ENCODE measurements around the gene CD84.
A peak's percentile ranks its signal among the peaks of the same experiment; 100 is the strongest.
"Not testable (repeated sequence)": the region's sequence is repeated elsewhere in the genome, so short reads cannot be mapped to it uniquely, and the experiment has no call there.

The CD84 gene

DNA sequence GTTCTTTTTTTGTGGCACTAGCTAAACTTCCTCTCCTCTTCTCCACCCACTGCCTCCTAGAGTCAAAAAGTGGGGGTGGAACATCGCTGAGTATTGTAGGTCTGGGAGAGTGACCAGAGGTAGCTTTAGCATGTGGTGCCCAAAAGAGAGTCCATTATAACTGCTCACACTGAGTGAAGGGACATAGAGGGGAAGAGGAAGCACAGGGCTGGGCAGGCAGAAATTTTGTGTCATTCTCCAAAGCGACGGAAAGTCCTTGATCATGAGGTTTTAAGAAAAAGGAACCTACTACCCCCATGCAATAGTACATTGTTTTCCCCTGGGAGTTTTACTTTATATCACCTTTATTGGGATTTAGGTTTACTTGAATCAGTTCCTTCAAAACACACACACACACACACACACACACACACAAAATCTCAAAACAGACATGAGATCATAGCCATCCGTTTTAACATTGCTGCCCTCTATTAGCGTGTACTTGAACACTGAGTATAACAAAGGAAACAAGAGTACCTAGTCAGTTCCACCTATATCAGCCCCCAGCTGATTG is 4.1 kb downstream of the CD84 start:
- DNase-seq (ENCODE audit: low spot score): peak; percentile 67

DNA sequence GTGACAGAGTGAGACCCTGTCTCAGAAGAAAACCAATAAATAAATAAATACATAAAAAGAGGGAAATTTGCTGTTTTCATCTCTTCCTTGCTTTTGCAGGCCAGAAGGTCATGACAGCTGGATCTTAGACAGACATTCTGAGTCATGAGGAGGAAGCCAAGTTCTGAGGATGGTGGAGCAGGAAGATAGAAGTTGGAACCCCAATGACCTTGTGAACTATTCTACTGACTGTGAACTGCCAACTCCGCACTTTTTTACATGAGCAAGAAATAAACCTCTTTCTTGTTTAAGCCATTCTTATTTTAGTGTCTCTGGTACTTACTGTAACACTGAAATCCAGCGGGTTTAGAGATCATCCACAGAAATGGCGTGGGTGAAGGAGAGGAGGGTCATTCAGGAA is 8.5 kb downstream of the CD84 start:
- no peak for DNase-seq (ENCODE audit: low spot score)

DNA sequence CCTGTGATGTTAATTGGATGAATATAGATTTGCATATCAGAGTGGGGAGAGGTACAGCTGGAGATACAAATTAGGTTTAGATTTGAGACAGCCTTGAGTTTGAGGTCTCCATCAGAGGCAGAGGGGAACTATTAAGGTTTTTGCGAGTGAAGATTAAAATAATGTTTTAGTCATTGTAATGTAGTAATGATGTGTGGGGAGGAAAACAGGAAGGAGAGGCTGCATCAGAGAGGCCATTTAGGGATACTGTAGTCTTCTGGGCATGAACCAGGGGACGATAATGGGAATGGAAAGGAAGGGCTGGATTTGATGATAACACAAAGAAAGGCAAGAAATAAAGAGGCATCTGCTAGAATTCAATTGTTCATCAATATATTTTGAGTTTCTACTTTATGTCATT is 9.5 kb downstream of the CD84 start:
- DNase-seq (ENCODE audit: low spot score): no peak

DNA sequence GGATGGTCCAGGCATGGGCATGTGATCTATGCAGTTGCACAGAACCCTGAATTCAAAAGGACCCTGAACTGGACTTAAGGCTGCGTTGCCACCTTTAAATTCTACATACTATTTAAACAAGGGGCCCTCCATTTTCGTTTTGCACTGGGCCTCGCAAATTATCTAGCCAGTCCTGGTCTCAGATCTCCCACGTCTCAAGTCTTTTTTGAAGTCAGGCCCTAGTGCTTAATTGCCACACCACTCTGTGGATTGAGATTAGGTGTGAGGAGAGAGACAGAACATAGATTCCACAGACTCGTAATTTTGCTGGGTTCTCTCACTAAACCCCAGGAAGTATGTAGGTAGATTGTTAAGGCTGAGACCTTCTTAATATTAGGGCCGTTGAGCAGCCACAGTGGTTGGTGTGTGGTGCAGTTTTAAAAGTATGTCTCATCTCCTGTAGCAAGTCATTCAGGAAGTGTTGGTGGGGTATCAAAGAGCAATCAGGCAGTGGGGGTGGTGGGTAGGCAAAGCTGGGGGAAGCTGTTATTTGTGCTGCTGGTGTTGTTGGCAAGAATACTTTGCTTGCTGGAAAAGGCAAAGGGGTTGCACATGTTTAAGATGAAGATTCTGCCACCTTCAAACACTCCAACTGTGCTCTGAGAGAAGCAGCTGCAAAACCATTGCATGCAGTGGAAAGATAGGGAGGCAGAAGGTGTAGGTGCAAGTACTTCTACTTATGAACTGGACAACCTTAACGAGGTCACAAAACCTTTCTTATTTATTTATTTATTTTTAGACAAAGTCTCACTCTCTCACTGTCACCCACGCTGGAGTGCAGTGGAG is 11.2 kb downstream of the CD84 start:
- DNase-seq (ENCODE audit: low spot score): no peak

DNA sequence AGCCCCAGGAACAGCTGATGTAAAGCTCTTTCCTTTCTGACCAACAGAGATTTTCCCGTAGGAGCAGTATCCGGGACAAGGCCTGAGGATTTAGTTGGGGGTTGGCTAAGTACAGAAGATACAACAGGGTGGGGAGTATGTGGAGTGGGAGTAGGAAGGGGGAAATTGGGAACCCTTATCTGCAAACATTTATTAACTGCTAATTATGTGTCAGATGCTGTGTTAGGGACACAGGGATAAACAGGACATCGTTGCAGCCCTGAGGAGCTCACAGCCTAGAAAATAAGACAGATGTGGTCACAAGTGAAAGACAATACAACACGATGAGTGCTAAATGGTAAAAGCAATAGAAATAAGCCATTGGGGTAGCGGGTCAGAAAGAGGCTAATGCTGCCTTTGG is 12.0 kb downstream of the CD84 start:
- DNase-seq (ENCODE audit: low spot score): no peak

DNA sequence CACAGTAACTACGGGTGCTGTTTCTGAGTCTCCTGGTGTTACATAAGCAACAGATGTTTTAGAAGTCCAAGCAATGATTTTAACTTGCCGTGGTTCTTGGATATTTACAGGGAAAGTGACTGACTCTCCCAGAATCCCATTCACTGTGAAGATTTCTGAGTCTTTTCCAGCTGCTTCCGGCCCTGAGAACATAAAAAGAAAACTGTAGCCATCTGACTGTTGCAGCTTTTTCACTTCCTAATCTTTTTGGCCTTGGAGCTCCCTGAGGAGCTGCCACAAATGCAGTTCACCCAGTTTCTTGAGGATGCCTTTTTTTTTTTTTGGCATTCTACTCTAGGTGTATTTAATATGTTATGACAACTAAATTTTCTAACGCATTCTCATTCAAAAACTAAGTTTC is 13.7 kb downstream of the CD84 start:
- DNase-seq (ENCODE audit: low spot score): no peak

DNA sequence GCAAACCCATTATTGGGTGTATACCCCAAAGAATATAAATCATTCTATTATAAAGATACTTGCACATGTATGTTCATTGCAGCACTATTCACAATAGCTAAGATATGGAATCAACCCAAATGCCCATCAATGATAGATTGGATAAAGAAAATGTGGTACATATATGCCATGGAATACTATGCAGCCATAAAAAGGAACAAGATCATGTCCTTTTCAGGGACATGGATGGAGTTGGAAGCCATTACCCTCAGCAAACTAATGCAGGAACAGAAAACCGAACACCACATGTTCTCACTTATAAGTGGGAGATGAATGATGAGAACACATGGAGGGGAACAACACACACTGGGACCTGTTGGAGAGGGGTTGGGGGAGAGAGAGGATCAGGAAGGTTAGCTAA is 16.1 kb downstream of the CD84 start:
- not testable (repeated sequence) for DNase-seq (ENCODE audit: low spot score)

DNA sequence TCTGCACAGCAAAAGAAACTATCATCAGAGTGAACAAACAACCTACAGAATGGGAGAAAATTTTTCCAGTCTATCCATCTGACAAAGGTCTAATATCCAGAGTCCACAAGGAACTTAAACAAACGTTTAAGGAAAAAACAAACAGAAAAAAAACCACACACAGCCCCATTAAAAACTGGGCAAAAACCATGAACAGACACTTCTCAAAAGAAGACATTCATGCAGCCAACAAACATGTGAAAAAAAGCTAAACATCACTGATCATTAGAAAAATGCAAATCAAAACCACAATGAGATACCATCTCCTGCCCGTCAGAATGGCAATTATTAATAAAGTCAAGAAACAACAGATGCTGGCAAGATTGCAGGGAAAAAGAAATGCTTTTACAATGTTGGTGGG is 16.6 kb downstream of the CD84 start:
- DNase-seq (ENCODE audit: low spot score): not testable (repeated sequence)

DNA sequence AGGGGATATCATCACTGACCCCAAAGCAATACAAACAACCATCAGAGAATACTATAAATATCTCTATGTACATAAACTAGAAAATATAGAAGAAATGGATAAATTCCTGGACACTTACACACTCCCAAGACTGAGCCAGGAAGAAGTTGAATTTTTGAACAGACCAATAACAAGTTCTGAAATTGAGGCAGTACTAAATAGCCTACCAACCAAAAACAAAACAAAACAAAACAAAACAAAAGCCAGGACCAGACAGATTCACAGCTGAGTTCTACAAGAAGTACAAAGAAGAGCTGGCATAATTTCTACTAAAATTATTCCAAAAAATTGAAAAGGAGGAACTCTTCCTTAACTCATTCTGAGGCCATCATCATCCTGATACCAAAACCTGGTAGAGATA is 18.5 kb downstream of the CD84 start:
- DNase-seq (ENCODE audit: low spot score): no peak

DNA sequence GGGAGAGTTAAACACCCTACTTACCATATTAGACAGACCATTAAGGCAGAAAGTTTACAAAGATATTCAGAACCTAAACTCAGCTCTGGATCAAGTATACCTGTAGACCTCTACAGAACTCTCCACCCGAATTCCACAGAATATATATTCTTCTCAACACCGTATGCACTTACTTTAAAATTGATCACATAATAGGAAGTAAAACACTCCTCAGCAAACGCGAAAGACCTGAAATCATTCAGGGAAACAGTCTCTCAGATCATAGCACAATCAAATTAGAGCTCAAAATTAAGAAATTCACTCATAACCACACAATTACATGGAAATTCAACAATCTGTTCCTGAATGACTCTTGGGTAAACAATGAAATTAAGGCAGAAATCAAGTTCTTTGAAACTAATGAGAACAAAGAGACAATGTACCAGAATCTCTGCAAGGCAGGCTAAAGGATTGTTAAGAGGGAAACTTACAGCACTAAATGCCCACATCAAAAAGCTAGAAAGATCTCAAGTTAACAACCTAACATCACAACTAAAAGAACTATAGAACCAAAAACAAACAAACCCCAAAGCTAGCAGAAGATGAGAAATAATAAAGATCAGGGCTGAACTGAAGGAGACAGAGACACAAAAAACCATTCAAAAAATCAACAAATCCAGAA is 19.1 kb downstream of the CD84 start:
- no peak for DNase-seq (ENCODE audit: low spot score)

DNA sequence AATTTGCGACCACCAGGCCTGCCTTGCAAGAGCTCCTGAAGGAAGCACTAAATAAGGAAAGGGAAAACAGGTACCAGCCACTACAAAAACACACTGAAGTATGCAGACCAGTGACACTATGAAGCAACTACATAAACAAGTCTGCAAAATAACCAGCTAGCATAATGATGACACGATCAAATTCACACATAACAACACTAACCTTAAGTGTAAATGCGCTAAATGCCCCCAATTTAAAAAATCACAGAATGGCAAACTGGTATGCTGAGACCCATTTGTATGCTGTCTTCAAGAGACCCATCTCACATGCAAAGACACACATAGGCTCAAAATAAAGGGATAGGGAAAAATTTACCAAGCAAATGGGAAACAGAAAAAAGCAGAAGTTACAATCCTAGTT is 19.9 kb downstream of the CD84 start:
- DNase-seq (ENCODE audit: low spot score): not testable (repeated sequence)

DNA sequence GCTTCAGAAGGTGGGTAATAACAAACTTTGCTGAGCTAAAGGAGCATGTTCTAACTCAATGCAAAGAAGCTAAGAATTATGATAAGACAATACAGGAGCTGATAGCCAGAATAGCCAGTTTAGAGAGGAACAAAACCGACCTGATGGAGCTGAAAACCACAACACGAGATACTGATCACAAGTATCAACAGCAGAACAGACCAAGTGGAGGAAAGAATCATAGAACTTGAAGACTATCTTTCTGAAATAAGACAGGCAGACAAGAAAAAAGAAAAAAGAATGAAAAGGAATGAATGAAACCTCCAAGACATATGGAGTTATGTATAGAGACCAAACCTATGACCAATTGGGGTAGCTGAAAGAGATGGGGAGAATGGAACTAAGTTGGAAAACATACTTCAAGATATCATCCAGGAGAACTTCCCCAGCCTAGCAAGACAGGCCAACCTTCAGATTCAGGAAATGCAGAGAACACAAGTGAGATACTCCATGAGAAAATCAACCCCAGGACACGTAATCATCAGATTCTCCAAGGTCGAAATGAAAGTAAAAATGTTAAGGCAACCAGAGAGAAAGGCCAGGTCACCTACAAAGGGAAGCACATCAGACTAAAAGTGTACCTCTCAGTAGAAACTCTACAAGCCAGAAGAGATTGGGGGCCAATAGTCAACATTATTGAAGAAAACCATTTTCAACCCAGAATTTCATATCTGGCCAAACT is 20.5 kb downstream of the CD84 start:
- no peak for DNase-seq (ENCODE audit: low spot score)

DNA sequence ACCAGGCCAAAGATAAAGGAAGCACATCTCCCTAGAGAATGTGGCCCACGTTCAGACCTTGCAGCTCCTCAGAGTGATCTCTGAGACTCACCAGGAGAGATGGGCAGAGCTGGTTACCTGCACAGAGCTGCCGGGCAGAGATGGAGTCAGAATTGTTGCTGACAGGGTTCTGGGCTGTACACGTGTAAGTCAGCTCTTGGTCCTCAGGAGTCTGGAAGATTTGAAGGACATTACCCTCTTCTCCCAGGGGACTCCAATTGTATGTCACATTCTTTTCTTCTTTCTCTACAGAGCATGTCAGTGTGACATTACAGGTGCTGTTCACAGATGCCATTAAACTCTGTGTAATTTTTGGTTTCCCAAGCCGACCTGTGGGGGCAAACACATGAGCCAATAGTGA is 25.5 kb downstream of the CD84 start:
- no peak for DNase-seq (ENCODE audit: low spot score)

DNA sequence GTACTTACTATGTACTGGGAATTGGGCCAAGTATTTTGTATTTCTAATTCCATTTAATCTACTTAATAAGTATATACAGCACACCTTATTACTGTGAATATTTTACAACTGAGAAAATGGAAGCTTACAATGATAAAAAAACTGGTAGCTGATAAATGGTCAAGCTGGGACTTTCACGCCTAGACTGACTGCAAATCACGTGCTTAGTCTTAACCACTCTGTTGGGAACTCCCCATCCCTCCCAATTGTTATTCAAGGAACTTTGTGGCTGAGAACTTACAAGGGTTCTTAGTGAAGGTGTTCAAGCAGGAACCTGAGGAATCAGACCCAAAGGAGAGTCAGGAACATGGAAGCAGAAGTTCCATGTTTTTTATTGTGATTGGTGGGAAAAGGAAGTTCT is 26.9 kb downstream of the CD84 start:
- DNase-seq (ENCODE audit: low spot score): no peak

DNA sequence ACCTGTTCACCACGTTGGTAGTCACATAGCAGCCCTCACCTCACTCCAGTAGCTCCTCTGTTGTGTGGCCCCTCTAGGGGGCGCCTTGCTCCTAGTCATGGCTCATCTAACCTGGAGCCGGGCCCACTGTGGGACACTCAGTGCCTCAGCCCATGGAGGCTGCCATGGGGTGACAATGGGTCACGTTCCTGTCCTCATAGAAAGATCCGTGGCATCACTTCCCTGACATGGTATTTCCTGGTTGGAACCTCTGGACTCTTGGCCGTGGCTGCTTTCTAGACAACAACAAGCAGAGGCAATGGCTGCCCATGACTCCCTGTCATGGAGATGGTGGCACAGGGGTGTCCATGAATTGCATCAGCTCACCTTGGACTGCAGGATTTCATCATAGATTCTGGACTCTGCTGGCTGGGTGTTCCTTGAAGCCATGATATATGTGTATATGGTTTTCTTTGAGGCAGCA is 28.7 kb downstream of the CD84 start:
- DNase-seq (ENCODE audit: low spot score): no peak

DNA sequence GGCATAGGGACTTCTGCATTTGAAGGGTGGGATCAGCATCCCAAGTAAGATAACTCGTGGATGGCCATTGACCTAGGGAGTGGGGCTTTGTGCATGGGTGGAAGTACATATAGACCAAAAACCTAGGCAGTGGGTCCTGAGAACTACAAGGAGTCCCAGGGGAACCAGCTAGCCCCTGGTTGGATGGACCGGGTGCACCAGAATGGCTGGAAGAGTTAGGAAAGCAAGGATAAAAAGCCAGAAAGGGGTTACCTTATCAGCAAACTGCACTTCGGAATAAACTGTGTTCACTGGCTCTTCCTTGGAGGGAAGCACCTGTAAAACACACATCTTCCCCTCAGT is 29.7 kb downstream of the CD84 start:
- no peak for DNase-seq (ENCODE audit: low spot score)

DNA sequence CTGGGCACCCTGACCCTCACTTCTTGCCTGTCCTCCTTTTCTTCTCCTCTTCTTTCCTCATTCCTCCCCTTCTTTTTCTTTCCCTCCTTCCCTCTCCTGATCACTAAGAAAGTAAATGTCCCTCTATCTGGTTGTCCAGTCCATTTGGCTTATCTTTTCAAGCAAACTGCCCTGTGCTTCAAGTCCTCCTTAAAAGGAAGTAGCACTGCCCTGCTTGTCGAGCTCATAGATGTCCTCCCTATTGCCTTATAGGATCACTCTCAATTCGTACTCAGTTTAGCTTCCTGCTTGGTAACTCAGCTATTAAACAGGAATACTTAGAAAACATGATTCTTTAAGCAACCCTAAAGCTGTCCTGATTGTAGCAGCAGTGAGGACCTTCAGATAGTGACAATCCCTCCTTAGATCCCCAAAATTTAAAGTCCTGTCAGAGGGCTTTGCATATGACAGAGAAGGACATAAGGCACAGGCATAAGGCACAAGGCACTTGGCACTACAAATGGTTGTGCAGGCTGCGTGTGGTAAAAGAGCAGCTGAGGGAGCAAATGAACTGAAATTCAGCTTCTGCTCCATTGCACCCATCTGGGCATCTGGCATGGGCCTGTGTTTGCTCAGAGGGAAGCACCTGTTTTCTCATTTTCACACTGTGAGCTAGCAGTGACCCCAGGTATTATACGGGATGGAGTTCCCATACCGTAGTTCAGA is 30.2 kb downstream of the CD84 start:
- DNase-seq (ENCODE audit: low spot score): no peak

DNA sequence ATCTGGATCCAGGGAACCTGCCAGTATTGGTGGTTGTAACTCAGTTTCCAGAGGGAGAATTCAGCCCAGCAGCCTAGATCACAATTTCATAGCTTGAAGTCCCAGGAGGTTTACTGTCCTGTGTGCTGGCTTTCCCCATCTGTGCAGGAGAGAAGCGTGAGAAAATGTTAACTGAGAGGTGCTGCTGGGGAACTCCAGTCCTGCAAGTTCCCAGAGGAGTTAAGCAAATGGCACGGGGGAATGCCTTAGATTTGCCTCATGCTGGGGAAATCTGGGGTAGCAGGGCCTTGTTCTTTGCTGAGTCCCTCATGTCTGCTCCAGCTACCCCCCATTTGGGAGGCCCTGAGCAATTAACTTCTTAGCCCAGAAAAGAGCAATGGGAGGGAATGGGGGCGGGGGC is 31.1 kb downstream of the CD84 start:
- no peak for DNase-seq (ENCODE audit: low spot score)

DNA sequence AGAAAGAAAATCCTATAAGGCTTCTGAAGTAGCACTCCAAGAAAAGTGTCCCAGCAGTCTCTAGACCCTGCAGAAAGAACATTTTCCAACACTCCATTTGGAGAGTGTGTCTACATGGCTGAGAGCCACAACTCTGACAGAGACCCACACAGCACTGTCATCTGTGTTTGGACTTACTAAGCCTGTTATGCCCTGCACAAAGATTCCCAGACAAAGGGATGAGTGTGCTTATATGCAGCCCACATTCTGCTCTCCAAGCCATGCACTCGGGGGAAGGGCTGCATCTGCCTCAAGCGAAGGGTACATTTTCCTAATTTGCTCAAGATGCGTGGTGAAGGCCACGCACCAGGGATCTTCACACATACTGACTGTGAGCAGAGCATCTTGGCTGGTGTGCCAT is 31.9 kb downstream of the CD84 start:
- DNase-seq (ENCODE audit: low spot score): no peak

DNA sequence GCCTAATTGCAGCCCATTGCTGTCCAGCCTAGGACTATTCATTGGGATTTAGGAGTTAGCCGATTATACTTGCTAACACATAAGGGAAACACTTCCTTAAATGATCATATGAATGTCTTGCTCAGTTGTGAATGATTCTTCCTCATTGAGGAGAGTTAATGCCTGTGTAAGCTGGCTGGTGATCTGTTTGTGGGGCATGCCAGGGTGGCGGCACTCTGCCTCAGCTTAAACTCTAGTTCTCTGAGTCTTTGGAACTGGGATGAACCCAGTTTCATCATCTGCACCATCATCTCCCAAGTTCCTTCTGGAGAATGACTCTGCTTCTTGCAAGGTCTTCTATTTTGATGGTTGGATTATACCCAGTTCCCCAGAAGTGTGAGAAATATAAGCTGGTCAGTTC is 32.4 kb downstream of the CD84 start:
- DNase-seq (ENCODE audit: low spot score): no peak

DNA sequence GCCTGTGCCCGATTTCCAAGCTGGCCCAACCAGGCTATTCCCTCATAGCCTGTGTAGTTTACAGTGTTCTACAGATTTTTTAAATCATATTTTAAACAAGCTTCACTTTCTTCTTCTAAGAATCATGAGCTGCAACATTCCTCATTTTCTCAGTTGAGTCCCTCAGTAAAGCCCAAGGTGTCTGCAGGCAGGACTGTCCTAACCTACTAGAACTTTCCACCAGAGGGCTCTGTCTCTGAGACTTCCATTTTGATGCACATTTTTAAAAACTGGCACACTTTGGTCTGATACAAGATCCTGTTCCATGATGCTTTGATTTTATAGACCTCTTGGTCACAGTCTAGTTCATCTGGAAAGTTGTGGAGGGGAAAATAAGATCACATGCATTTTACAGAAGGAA is 34.6 kb downstream of the CD84 start:
- DNase-seq (ENCODE audit: low spot score): no peak

DNA sequence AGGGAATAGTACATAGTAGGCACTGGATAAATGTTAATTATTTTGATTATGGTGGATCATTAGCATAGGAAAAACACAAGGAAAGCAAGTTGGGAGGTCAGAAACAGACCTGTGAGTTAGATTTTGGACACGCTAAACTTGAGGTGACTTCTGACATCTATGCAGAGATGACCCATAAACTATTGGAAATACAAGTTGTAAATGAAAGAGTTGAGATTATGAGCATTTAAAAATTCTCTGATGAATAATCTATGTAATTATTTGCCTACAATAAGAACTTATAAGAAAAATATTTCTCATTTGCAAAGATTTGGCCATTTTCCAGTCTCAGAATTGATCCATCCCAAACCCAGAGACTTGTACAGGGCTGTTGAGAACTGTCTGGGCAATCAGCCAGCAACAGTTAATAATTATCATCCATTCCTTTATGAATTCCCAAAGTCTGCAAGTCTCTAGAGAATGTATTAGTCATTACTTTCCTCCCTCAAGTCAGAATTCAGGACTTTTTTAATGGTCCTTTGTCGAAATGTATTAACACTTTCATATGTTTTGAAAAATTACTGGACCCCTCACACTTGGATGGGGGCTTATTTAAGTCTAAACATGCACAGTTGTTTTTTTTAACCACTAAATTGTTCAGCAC is 36.9 kb downstream of the CD84 start:
- DNase-seq (ENCODE audit: low spot score): no peak

All from globus pallidus (tissue), 1 donor.